Gastroesophageal sphincter (tissue), 4 donors: ENCODE measurements around the gene AGRN. TPM values are rescaled to one million over a fixed set of nuclear protein-coding genes. Genes with fewer than 3 reads are reported as not detected.

ENCODE experiments used
- ATAC-seq: fragments of 150-250 bp; one replicate; pipeline ENCODE4 v1.9.1; 2016; ENCODE audit warnings: mild to moderate bottlenecking, moderate library complexity
- H3K27ac ChIP-seq, 4 donors: fragments of 200-600 bp; sonication (generic) in 3 of 4; 1 replicate in 3 of 4; 2 replicates in 1 of 4; pipeline ENCODE4 v1.5.1; 2016 to 2019
- H3K27me3 ChIP-seq: fragments of 200-600 bp; sonication (generic); one replicate; pipeline ENCODE4 v1.5.1; 2019
- H3K36me3 ChIP-seq, 2 donors: fragments of 200-600 bp; sonication (generic); one replicate each; pipeline ENCODE4 v1.5.1; 2019; ENCODE audit warnings: control low read depth in 1 of 2
- H3K4me1 ChIP-seq, 3 donors: fragments of 200-600 bp; sonication (generic); 1 replicate in 2 of 3; 2 replicates in 1 of 3; pipeline ENCODE4 v1.5.1; 2016 to 2019; ENCODE audit warnings: control low read depth in 2 of 3
- H3K4me3 ChIP-seq, 2 donors: fragments of 200-600 bp; sonication (generic); one replicate each; pipeline ENCODE4 v1.5.1; 2019; ENCODE audit warnings: mild to moderate bottlenecking in 1 of 2, moderate library complexity in 1 of 2
- H3K9me3 ChIP-seq, 3 donors: fragments of 200-600 bp; sonication (generic); one replicate each; pipeline ENCODE4 v1.5.1; 2017 to 2019; ENCODE audit warnings: control low read depth in 2 of 3
- EP300 ChIP-seq: sonication (generic); formaldehyde crosslinking; IDR thresholded peaks from one replicate; pipeline ENCODE4 v1.6.1; 2017; ENCODE audit warnings: antibody characterized with exemption, mild to moderate bottlenecking
- POLR2A ChIP-seq, 2 donors: fragments of 450-650 bp; IDR thresholded peaks; one replicate each; pipeline ENCODE4 v1.6.1; 2017; ENCODE audit warnings: antibody characterized with exemption in 2 of 2, mild to moderate bottlenecking in 2 of 2, moderate library complexity in 1 of 2
- POLR2AphosphoS5 ChIP-seq: sonication (generic); formaldehyde crosslinking; IDR thresholded peaks from one replicate; pipeline ENCODE4 v1.6.1; 2017; ENCODE audit warnings: antibody characterized with exemption
- WGBS, 2 donors: methylation state at CpG; one replicate each; pipeline ENCODE4 v1.1.5; 2018; ENCODE audit warnings: low coverage in 1 of 2; 5-methylcytosine and 5-hydroxymethylcytosine counted together
- total RNA-seq, 4 donors: library from RNA; depleted of rRNA; stranded (reverse); fragments of >200 nt; gene quantifications; one replicate each; pipeline ENCODE4 v1.1.0, GENCODE V29; 2016
- TF ChIP-seq, protein P1 (sequence below), 4 experiments: fragments of 200-600 bp in 2 of 4; fragments of 450-650 bp in 2 of 4; sonication (generic) in 1 of 4; IDR thresholded peaks; one replicate each; pipeline ENCODE4 v1.5.1; 2017 to 2019; ENCODE audit warnings: antibody characterized with exemption in 4 of 4, mild to moderate bottlenecking in 2 of 4, moderate library complexity in 2 of 4

Gene AGRN
- total RNA-seq, 4 donors from 2014 or later, result 18.0 to 33.6 (median 23.5) TPM

DNA sequence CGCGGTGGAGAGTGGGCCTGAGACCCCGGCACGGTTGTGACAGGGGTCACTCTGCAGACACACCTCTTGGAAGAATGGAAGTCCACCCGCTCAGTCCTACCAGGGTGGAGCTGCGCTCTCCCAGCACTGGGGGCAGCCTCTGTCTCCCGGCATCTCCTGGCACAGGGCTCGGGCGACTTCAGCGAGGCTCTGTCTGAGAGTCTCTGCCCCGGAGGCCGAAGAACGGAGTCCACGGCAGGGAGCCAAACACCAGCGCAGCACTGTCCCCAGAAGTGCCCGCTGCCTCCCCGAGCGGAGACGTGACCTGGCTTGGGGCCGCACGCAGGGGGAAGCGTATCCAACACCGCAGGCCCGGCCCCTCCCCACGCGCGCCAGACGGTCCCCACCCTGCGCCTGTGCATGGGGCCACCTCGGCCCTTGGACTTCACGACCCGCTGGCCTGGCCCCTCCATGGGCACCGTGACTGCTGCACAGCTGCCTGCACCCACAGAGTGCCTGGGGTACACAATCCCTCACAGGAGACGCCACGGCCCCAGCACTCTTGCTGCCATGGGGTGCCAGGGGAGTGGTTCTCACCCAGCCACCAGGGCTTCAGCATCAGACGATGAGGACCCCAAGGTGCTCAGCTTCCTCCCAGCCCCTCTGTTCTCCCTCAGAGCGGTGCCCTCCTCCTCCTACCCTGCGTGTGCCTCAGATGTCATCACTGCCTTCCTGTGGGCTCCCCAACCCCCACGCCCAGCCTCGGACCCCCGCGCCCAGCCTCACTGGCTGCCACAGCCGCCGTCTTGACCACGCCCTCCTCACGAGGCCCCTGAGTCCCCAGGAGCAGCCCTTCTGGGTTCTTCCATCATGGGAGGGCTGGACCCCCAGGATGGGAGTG, 69.1 kb downstream of the AGRN start:
- no peaks in the 10 kb centered on the region for H3K4me1 ChIP-seq
- 80 to 100% methylated on average over 1 to 3 of the region's 46 CpGs for WGBS, 2 donors
- H3K36me3 ChIP-seq, result peaks cover 0 to 13% of the 10 kb centered on the region in 2 donors
- no peak for ATAC-seq
- no peak overlapping the region for H3K4me3 ChIP-seq
- H3K27me3 ChIP-seq, result no peaks in the 10 kb centered on the region
- no peak overlapping the region for H3K27ac ChIP-seq
- H3K9me3 ChIP-seq, result no peaks in the 10 kb centered on the region
- no peak for TF ChIP-seq POLR2A (IDR thresholded peaks at IDR 0.05)
- TF ChIP-seq, protein P1, sequence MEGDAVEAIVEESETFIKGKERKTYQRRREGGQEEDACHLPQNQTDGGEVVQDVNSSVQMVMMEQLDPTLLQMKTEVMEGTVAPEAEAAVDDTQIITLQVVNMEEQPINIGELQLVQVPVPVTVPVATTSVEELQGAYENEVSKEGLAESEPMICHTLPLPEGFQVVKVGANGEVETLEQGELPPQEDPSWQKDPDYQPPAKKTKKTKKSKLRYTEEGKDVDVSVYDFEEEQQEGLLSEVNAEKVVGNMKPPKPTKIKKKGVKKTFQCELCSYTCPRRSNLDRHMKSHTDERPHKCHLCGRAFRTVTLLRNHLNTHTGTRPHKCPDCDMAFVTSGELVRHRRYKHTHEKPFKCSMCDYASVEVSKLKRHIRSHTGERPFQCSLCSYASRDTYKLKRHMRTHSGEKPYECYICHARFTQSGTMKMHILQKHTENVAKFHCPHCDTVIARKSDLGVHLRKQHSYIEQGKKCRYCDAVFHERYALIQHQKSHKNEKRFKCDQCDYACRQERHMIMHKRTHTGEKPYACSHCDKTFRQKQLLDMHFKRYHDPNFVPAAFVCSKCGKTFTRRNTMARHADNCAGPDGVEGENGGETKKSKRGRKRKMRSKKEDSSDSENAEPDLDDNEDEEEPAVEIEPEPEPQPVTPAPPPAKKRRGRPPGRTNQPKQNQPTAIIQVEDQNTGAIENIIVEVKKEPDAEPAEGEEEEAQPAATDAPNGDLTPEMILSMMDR (IDR thresholded peaks at IDR 0.05), result no peak
- no peak for TF ChIP-seq POLR2AphosphoS5
- no peak for TF ChIP-seq EP300

DNA sequence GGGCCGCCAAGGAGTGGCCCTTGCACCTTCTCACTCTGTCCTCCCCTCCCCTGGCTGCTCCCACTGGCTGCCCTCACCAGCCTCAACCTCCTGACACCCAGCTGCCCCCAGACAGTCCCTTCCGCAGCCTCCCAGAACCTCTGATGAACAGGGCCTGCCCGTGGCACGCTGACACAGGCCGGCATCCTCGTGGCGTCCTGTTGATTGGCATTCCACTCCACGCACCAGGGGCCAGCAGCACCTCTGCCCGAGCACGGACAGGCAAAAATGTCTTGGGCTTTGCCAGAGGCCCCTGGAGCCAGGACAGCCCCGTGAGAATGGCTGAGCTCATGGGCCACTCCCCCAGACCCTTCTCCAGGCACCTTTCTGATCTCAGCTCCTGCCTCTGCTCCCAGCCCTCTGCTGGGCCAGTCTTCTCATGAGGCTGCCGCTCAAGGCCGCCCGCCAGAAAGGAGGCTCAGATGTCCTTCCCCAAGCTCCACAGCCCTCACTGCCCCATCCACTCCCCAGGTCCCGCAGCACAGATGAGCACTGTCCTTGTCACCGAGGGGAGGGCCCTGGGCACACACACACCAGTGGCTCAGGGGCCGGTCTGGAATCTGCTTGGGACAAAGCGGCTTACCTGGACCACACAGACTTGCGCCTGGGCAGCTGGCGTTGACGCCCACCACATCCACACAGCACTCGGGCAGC, 70.0 kb downstream of the AGRN start:
- 80 to 83% methylated on average over 1 to 2 of the region's 22 CpGs for WGBS, 2 donors

DNA sequence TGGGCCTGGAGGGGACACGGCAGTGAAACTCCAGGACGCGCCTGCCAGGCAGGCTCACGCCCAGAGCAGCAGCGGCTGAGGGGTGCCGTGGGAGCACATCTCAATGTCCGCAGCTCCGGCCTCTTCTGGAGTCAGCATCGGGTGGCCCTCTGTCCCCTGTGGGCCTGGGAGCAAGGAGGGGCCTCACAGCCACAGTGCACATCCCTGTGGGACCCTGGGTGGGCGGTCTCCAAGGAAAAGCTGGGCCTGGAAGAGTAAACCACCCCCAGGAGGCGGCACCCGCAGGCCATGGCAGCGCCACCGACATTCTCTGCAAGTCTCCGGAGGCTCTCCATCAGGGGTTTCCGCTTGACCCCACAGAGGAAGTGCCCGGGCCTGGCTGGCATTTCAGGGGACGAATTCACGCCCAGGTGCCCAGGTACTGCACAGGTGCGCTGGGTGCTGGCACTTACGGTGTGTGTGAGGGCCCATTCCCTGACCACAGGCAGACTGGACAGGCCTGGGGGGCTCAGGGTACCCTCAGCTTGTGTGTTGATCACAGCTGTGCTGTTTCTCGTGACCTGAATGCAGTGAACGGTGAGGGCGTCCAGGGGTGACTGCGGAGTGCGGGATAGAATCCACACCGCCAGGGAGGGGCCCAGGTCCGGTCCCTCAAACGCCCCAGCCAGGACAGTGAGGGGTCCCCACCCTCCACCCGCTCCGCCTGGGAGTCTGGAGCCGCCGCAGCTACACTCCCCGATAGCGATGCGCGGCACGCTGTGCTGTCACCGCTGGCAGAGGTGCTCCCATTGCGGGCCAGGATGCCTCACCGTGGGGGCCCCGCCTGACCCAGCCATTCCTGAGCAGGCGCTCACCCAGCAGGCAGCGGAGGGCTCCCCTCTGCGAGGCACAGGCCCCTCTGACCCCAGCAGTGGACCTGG, 70.8 kb downstream of the AGRN start:
- WGBS, 2 donors, result no CpG with 5 or more reads among the region's 45 CpGs
- Histone ChIP-seq H3K36me3 (peaks cover 0 to 7% of the 10 kb centered on the region in 2 donors), H3K4me3 (no peak overlapping the region), H3K9me3 (no peaks in the 10 kb centered on the region), H3K27ac (no peak overlapping the region), H3K4me1 (no peaks in the 10 kb centered on the region), H3K27me3 (no peaks in the 10 kb centered on the region)
- TF ChIP-seq POLR2A (IDR thresholded peaks at IDR 0.05) (no peak), EP300 (no peak), POLR2AphosphoS5 (no peak)
- TF ChIP-seq, protein P1 (IDR thresholded peaks at IDR 0.05), result no peak
- no peak for ATAC-seq

More for the DNA sequence above, 70.0 kb downstream of the AGRN start:
- Histone ChIP-seq H3K27me3 (no peaks in the 10 kb centered on the region), H3K36me3 (peaks cover 0 to 7% of the 10 kb centered on the region in 2 donors), H3K27ac (no peak overlapping the region), H3K4me3 (no peak overlapping the region), H3K4me1 (no peaks in the 10 kb centered on the region), H3K9me3 (no peaks in the 10 kb centered on the region)
- TF ChIP-seq EP300, result no peak
- TF ChIP-seq POLR2AphosphoS5, result no peak
- TF ChIP-seq, protein P1 (IDR thresholded peaks at IDR 0.05), result no peak
- TF ChIP-seq POLR2A (IDR thresholded peaks at IDR 0.05), result no peak
- no peak for ATAC-seq

DNA sequence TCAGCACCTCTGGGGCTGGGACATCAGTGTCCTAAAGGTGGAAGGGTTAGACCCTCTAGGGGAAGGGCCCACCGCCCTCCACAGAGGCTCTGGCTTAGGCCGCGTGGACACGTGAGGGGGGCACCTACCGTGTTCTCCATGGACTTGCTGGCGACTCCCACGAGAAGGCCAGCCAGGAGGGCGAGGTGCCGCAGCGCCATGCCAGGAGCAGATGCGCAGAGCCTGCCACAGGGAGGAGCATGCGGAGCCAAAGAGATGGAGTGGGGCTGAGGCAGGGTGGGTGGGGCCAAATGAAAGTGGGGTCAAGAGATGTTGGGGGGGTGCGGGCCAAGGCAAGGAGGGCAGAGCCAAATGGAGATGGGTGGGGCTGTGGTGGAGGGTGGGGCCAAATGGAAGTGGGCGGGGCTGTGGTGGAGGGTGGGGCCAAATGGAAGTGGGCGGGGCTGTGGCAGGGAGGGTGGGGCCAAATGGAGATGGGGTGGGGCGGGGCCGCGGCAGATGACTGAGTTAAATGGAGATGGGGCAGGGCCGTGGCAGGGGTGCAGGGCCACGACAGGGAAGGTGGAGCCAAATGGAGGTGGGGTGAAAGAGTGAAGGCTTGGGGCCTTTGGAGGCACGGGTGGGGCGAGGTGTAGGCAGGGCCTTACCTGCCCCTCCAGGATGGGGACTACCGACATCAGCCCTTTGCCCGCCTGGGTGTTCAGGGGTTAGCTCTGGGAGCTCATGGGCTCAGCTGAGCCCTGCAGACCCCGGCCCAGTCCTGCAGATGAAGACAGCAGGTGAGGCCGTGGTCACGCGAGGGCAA, 71.6 kb downstream of the AGRN start:
- WGBS, 2 donors, result 88 to 89% methylated on average over 9 to 10 of the region's 28 CpGs
- Histone ChIP-seq H3K36me3 (peaks cover 0 to 7% of the 10 kb centered on the region in 2 donors), H3K27ac (no peak overlapping the region), H3K27me3 (no peaks in the 10 kb centered on the region), H3K4me1 (no peaks in the 10 kb centered on the region), H3K4me3 (no peak overlapping the region), H3K9me3 (no peaks in the 10 kb centered on the region)
- TF ChIP-seq, protein P1 (IDR thresholded peaks at IDR 0.05), result no peak
- ATAC-seq, result no peak
